Natural killer cell (primary cell): ENCODE data around the gene CACFD1. TPM values are rescaled to one million over a fixed set of nuclear protein-coding genes. Genes with fewer than 3 reads are reported as not detected.

Experiments used
- ATAC-seq, 3 donors: fragments of 150-1000 bp in 2 of 3; fragments of 200-7000 bp in 1 of 3; cut with Tn5 transposase; 1 replicate in 1 of 3; 2 replicates in 2 of 3; pipeline ENCODE4 v1.10.0; 2021; ENCODE audit warnings: mild to moderate bottlenecking in 2 of 3, moderate library complexity in 2 of 3
- DNase-seq, 2 donors: peaks; one replicate each; pipeline versions ENCODE4 v3.0.0 to v3.0.0-alpha.2; 2013 to 2021; ENCODE audit warnings: mixed read lengths in 1 of 2
- H3K27ac ChIP-seq: one replicate; pipeline ENCODE4 v1.5.1; 2013; ENCODE audit warnings: mild to moderate bottlenecking, low read length
- H3K27me3 ChIP-seq: one replicate; pipeline ENCODE4 v1.6.1; 2013; ENCODE audit warnings: low read length; ENCODE audit not compliant: control insufficient read depth, insufficient read depth
- H3K36me3 ChIP-seq: one replicate; pipeline ENCODE4 v1.6.1; 2013; ENCODE audit warnings: low read length; ENCODE audit not compliant: control insufficient read depth, insufficient read depth
- H3K4me1 ChIP-seq: one replicate; pipeline ENCODE4 v1.6.1; 2013; ENCODE audit warnings: low read length; ENCODE audit not compliant: control insufficient read depth, insufficient read depth
- H3K4me3 ChIP-seq: one replicate; pipeline ENCODE4 v1.5.1; 2013; ENCODE audit warnings: low read length
- H3K9me3 ChIP-seq: one replicate; pipeline ENCODE4 v1.6.1; 2013; ENCODE audit warnings: low read length; ENCODE audit not compliant: control insufficient read depth, insufficient read depth
- H3K27ac Mint-ChIP-seq, 2 donors: one replicate each; pipeline ENCODE4 v1.8.0; 2022; ENCODE audit warnings: mild to moderate bottlenecking in 2 of 2, mixed read lengths in 2 of 2, moderate library complexity in 1 of 2
- H3K27me3 Mint-ChIP-seq, 2 donors: one replicate each; pipeline ENCODE4 v1.8.0; 2022; ENCODE audit warnings: low read depth in 2 of 2, mixed read lengths in 2 of 2
- H3K36me3 Mint-ChIP-seq: one replicate; pipeline ENCODE4 v1.8.0; 2022; ENCODE audit warnings: mixed read lengths
- H3K4me1 Mint-ChIP-seq, 2 donors: one replicate each; pipeline ENCODE4 v1.8.0; 2022; ENCODE audit warnings: mixed read lengths in 2 of 2
- H3K4me3 Mint-ChIP-seq: one replicate; pipeline ENCODE4 v1.8.0; 2022; ENCODE audit warnings: mild to moderate bottlenecking, moderate library complexity, mixed read lengths
- H3K9me3 Mint-ChIP-seq, 2 donors: one replicate each; pipeline ENCODE4 v1.8.0; 2022; ENCODE audit warnings: mixed read lengths in 2 of 2
- CTCF ChIP-seq: fragments of 200-600 bp; IDR thresholded peaks from one replicate; pipeline ENCODE4 v1.8.0; 2022; ENCODE audit warnings: antibody characterized with exemption
- WGBS: methylation state at CpG from one replicate; pipeline ENCODE4 v1.1.7; 2013; ENCODE audit warnings: missing lambda C conversion rate; ENCODE audit not compliant: insufficient coverage; 5-methylcytosine and 5-hydroxymethylcytosine counted together
- intact Hi-C: fragments of 100-400 bp; cut with micrococcal nuclease; formaldehyde crosslinking; loops from one replicate; pipeline ENCODE4 v1.14.2; 2022
- total RNA-seq, 4 donors: library from RNA; stranded (reverse); fragments of 120-200 nt in 1 of 4; gene quantifications; one replicate each; pipeline versions ENCODE4 v1.2.3 to v1.2.4, GENCODE V29; 2013 to 2022

Gene CACFD1
- total RNA-seq, 3 donors from 2014 or later (not counting 1 experiment from before 2014, with no cell fraction given) = 4.5 to 8.3 (median 5.4) TPM

DNA sequence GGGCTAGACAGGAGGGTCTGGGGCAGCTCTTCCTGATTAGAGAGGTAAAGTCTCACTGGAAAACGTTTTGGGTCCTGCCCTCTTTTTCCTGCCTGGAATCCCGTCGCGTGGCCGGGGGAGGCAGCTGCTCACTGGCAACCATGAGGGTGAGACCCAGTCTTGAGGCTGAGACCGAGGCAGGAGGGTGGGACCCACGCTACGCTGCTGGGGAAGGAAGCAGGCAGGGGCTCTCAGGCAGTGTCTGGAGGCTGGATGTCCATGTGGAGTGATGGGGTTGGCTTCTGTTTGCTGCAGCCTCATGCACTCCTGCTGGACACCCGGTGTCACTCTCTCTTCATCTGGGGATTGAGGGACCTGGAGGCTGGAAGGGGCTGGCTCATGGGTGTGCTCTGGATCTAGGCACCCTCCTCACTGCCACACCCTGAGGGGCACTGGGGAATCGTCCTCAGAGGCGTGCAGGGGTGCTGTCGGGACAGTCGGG, 30.5 kb downstream of the CACFD1 start:
- Histone ChIP-seq H3K27ac (no peak overlapping the region), H3K36me3 (no peaks in the 10 kb centered on the region), H3K4me3 (no peak overlapping the region), H3K27me3 (no peaks in the 10 kb centered on the region), H3K9me3 (no peaks in the 10 kb centered on the region), H3K4me1 (peaks cover 6% of the 10 kb centered on the region)
- ATAC-seq = no peak
- H3K27me3 Mint-ChIP-seq = peaks cover 0 to 3% of the 10 kb centered on the region in 2 donors
- intact Hi-C loops = no loop called here
- no peak for DNase-seq
- H3K27ac Mint-ChIP-seq = no peak overlapping the region
- H3K36me3 Mint-ChIP-seq = no peaks in the 10 kb centered on the region
- no peak for TF ChIP-seq CTCF
- H3K4me3 Mint-ChIP-seq = no peak overlapping the region
- no peaks in the 10 kb centered on the region for H3K9me3 Mint-ChIP-seq
- H3K4me1 Mint-ChIP-seq = peaks cover 0 to 4% of the 10 kb centered on the region in 2 donors
- 84% methylated on average over 13 of the region's 13 CpGs for WGBS

DNA sequence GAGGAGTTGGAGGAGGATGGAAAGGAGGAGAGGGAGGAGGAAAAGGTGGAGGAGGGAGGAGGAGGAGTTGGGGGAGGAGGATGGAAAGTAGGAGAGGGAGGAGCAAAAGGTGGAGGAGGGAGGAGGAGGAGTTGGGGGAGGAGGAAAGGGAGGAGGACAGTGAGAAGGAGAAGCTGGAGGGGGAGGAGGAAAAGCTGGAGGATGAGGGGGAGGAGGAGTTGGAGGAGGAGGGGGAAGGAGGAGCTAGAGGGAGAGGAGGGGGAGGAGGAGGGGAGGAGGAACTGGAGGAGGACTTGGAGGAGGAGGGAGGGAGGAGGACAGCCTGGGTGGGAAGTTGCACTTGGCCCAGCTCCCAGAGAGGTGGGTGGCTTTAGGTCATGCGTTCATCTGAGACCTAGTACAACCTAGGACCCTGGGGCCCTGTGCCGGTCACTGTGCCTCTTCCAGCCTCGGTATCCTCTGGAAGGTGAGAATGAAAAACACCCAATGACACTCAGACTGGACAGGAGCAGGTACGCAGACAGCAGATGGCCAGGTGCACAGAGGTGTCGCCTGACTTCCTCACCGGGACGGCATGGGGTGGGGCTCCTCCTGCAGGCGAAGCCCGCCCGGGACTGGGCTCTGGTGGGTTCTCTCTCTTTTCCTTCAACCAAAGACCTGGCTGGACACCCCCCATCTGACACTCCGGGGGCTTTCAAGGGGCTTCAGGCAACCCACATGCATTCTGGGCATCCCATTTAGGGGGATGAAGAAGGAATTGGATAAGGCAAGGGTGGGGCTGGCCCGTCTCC, 31.3 kb downstream of the CACFD1 start:
- no peaks in the 10 kb centered on the region for H3K36me3 Mint-ChIP-seq
- Histone ChIP-seq H3K27me3 (no peaks in the 10 kb centered on the region), H3K4me1 (peaks cover 3% of the 10 kb centered on the region), H3K9me3 (no peaks in the 10 kb centered on the region), H3K36me3 (no peaks in the 10 kb centered on the region), H3K4me3 (no peak overlapping the region), H3K27ac (no peak overlapping the region)
- no peak overlapping the region for H3K27ac Mint-ChIP-seq
- WGBS = 84% methylated on average over 11 of the region's 12 CpGs
- H3K27me3 Mint-ChIP-seq = peaks cover 0 to 3% of the 10 kb centered on the region in 2 donors
- intact Hi-C loops = no loop called here
- H3K9me3 Mint-ChIP-seq = no peaks in the 10 kb centered on the region
- H3K4me3 Mint-ChIP-seq = no peak overlapping the region
- no peak for DNase-seq
- H3K4me1 Mint-ChIP-seq = peaks cover 0 to 3% of the 10 kb centered on the region in 2 donors
- TF ChIP-seq CTCF = no peak
- ATAC-seq = no peak

DNA sequence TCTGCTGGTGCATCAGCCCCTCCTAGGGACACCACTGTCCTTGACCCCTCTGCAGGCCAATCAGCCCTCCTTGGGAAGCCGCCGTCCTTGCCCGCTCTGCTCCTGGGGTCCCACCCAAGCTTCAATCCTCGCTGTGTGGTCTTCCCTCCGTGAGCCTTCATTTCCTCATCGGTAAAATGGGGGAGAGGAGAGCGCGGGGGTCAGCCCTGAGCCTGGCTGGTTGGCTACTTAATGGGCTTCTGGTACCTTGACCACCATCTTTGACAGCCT, 31.8 kb downstream of the CACFD1 start:
- H3K4me1 Mint-ChIP-seq = no peaks in the 10 kb centered on the region
- intact Hi-C loops = no loop called here
- Histone ChIP-seq H3K9me3 (no peaks in the 10 kb centered on the region), H3K36me3 (no peaks in the 10 kb centered on the region), H3K4me3 (no peak overlapping the region), H3K4me1 (no peaks in the 10 kb centered on the region), H3K27me3 (no peaks in the 10 kb centered on the region), H3K27ac (no peak overlapping the region)
- TF ChIP-seq CTCF = no peak
- DNase-seq (no peak), ATAC-seq (no peak)
- H3K36me3 Mint-ChIP-seq = no peaks in the 10 kb centered on the region
- H3K9me3 Mint-ChIP-seq = no peaks in the 10 kb centered on the region
- H3K4me3 Mint-ChIP-seq = no peak overlapping the region
- H3K27ac Mint-ChIP-seq = no peak overlapping the region
- peaks cover 0 to 3% of the 10 kb centered on the region in 2 donors for H3K27me3 Mint-ChIP-seq
- WGBS = 98% methylated on average over 8 of the region's 8 CpGs
